HUES64 (cell line): Measurements from ENCODE around the gene GSTM2.
"Not testable (repeated sequence)": the region's sequence is repeated elsewhere in the genome, so short reads cannot be mapped to it uniquely, and the experiment has no call there.

Experiments
- H3K27ac ChIP-seq: 2 replicates; pipeline ENCODE4 v1.7.0; 2013; ENCODE audit warnings: low read depth, low read length, inconsistent platforms
- H3K27me3 ChIP-seq: 2 replicates; pipeline ENCODE4 v1.6.1; 2013; ENCODE audit warnings: mild to moderate bottlenecking, low read length; ENCODE audit not compliant: insufficient read depth
- H3K36me3 ChIP-seq: 2 replicates; pipeline ENCODE4 v1.6.1; 2013; ENCODE audit warnings: mild to moderate bottlenecking, low read length; ENCODE audit not compliant: insufficient read depth
- H3K4me1 ChIP-seq: 2 replicates; pipeline ENCODE4 v1.6.1; 2013; ENCODE audit warnings: mild to moderate bottlenecking, low read length, moderate library complexity; ENCODE audit not compliant: insufficient read depth
- H3K4me3 ChIP-seq: 2 replicates; pipeline ENCODE4 v1.5.1; 2013; ENCODE audit warnings: mild to moderate bottlenecking, low read length, moderate library complexity
- H3K9ac ChIP-seq: 2 replicates; pipeline ENCODE4 v1.6.1; 2013; ENCODE audit warnings: mild to moderate bottlenecking, low read depth, low read length
- H3K9me3 ChIP-seq: 2 replicates; pipeline ENCODE4 v1.6.1; 2013; ENCODE audit warnings: low read depth, low read length; ENCODE audit not compliant: insufficient read depth
- WGBS: fragments of 150-250, 120-280 bp; methylation state at CpG from one replicate; pipeline ENCODE4 v1.1.7; 2013; ENCODE audit warnings: missing lambda C conversion rate; 5-methylcytosine and 5-hydroxymethylcytosine counted together

GSTM2 gene

DNA sequence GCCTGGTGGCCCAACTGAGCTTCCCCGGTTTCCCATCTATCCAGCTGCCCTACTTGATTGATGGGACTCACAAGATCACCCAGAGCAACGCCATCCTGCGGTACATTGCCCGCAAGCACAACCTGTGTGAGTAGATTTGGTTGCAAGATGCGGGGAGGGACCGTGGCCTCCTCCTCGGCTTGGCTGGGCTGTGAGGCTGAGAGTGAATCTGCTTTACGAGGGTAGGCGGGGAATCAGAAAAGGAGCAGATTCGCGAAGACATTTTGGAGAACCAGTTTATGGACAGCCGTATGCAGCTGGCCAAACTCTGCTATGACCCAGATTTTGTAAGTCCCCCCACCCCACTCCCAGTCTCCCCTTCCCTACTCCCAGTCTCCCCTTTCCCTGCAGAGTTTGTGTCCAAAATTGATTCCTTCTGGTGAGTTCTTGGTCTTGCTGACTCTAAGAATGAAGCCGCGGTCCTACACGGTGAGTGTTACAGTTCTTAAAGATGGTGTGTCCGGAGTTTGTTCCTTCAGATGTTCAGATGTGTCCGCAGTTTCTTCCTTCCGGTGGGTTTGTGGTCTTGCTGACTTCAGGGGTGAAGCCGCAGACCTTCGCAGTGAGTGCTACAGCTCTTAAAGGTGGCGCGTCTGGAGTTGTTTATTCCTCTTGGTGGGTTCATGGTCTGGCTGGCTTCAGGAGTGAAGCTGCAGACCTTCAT is 1.5 kb downstream of the GSTM2 start:
- no peak overlapping the region for H3K9ac ChIP-seq
- no peak overlapping the region for H3K4me3 ChIP-seq
- 93% methylated on average over 22 of the region's 22 CpGs for WGBS
- no peaks in the 10 kb centered on the region for H3K36me3 ChIP-seq
- H3K4me1 ChIP-seq: peaks cover 7% of the 10 kb centered on the region
- no peaks in the 10 kb centered on the region for H3K9me3 ChIP-seq
- no peak overlapping the region for H3K27ac ChIP-seq
- no peaks in the 10 kb centered on the region for H3K27me3 ChIP-seq

DNA sequence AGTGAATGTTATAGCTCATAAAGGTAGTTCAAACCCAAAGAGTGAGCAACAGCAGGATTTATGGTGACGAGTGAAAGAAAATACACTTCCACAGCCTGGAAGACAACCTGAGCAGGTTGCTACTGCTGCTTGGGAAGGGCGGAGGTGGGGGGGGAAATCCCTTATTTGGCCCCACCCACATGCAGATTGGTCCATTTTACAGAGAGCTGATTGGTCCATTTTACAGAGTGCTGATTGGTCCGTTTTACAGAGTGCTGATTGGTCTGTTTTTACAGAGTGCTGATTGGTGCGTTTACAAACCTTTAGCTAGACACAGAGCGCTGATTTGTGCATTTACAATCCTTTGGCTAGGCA is 2.1 kb downstream of the GSTM2 start:
- not testable (repeated sequence) for H3K4me3 ChIP-seq, H3K27me3 ChIP-seq, H3K36me3 ChIP-seq, H3K4me1 ChIP-seq, H3K9ac ChIP-seq, H3K27ac ChIP-seq, H3K9me3 ChIP-seq
- 92% methylated on average over 4 of the region's 5 CpGs for WGBS

DNA sequence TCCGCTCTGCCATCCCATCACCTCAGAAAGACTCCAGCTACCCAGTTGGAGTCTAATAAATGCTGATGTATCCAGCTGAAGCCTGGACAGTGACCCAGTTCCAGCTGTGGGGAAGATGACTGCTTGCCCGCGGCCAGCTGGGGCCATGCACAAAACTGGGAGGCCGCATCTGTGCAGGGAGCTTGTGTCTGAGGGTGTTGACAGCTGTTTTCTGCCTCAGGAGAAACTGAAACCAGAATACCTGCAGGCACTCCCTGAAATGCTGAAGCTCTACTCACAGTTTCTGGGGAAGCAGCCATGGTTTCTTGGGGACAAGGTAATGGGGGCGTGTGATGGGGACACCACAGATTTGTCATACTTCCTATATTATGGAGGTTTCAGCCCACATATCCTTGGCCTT is 3.2 kb downstream of the GSTM2 start:
- Histone ChIP-seq H3K36me3 (no peaks in the 10 kb centered on the region), H3K27me3 (no peaks in the 10 kb centered on the region), H3K9ac (no peak overlapping the region), H3K4me3 (no peak overlapping the region), H3K27ac (no peak overlapping the region), H3K4me1 (peaks cover 7% of the 10 kb centered on the region), H3K9me3 (no peaks in the 10 kb centered on the region)
- WGBS: 91% methylated on average over 5 of the region's 5 CpGs

DNA sequence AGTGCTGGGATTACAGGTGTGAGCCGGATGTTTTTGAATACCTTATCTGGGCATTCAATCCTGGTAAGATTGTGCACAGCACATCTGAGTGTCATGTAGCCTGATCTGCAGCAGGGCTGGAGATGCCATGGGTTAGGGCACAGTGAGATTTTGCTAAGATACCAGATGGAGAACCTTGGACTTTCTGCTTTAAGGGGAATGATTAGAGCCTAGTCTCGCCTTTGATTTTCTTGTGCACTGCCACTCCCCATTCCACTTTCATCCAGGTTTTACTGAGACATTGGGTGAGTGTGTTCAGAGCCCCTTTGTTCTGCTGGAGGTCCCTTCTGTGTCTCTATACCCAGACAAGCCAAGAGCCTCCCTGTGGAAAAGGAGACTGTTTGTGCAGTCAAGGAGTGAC is 6.0 kb downstream of the GSTM2 start:
- H3K27ac ChIP-seq, H3K9ac ChIP-seq, H3K27me3 ChIP-seq, H3K9me3 ChIP-seq, H3K4me1 ChIP-seq, H3K36me3 ChIP-seq, H3K4me3 ChIP-seq: not testable (repeated sequence)
- WGBS: 93% methylated on average over 1 of the region's 2 CpGs

DNA sequence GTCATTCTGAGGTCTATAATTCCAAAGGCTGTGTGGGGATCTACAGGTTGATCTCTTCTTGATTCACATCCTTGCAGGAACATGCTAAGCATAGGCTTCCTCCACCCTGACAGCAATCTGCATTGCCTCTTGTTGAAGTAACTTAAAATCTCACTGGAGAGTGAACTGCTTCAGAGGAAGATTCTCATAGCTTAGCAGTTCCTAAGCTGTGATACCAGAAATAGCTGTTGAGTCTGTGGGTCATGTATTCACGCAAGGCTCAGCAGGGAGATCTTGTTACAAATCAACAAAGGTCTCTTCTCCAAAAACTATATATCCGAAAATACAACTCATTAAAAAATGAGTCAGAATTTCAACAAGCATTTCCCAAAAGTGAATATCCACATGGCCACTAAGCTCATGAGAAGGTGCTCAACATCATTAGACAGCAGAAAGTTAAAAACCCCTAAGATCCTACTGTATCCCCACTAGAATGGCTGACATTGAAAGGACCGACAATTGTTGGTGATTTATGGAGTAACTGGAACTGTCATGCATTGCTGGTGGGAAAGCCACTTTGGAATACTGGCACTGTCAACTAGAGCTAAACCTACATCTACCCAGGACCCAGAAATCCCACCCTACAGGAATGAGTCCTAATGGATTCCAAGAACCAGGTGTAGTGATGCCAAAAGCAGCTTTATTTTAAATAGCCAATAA is 9.0 kb downstream of the GSTM2 start:
- whole genome bisulfite sequencing: 84% methylated on average over 2 of the region's 3 CpGs
- H3K36me3 ChIP-seq, H3K9me3 ChIP-seq, H3K4me3 ChIP-seq, H3K4me1 ChIP-seq, H3K27ac ChIP-seq, H3K9ac ChIP-seq, H3K27me3 ChIP-seq: not testable (repeated sequence)

DNA sequence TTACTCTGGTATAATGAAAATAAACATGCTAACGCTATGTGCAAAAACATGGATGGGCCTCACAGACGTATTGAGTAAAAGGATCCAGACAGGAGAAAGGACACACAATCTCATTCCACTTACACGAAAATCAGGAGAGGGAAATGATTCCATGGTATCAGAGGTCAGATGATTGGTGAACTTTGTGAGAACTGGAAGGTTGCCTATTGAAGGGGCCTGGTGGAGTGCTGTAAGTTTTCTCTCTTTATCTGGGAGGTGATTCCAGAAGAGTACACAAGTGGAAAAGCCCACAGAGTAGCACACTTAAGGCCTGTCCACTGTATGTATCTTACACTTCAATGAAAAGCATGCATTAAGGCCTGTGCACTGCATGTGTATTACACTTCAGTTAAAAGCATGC is 9.6 kb downstream of the GSTM2 start:
- WGBS: 90% methylated on average over 2 of the region's 3 CpGs

DNA sequence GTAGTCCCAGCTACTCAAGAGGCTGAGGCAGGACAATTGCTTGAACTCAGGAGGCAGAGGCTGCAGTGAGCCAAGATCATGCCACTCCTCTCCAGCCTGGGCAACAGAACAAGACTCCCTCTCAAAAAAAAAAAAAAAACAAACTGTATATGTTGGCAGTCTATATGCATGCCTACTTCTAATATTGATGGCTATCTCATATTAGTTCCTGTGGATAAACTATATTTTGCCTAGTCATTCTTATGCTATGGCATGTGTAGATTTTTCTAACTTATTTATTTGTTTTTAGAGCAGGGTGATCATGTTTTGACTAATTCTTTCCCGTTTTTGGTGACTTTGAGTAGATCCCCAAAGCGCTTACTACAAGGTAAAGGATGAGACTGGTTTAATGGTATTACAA is 10.8 kb downstream of the GSTM2 start:
- H3K27me3 ChIP-seq, H3K27ac ChIP-seq, H3K9ac ChIP-seq, H3K4me3 ChIP-seq, H3K4me1 ChIP-seq, H3K36me3 ChIP-seq, H3K9me3 ChIP-seq: not testable (repeated sequence)
- 92% methylated on average over 2 of the region's 2 CpGs for WGBS

More for the DNA sequence above, 9.6 kb downstream of the GSTM2 start:
- Histone ChIP-seq H3K27ac (no peak overlapping the region), H3K4me3 (no peak overlapping the region), H3K9me3 (no peaks in the 10 kb centered on the region), H3K9ac (no peak overlapping the region), H3K36me3 (no peaks in the 10 kb centered on the region), H3K27me3 (no peaks in the 10 kb centered on the region), H3K4me1 (no peaks in the 10 kb centered on the region)

DNA sequence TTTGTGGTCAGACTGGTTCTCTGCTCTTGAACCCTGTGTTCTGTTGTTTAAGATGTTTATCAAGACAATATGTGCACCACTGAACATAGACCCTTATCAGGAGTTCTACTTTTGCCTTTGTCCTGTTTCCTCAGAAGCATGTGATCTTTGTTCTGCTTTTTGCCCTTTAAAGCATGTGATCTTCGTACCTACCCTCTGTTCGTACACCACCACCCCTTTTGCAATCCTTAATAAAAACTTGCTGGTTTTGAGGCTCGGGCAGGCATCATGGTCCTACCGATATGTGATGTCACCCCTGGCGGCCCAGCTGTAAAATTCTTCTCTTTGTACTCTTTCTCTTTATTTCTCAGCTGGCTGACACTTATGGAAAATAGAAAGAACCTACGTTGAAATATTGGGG is 16.9 kb downstream of the GSTM2 start:
- H3K9me3 ChIP-seq, H3K4me1 ChIP-seq, H3K36me3 ChIP-seq, H3K27me3 ChIP-seq, H3K4me3 ChIP-seq, H3K27ac ChIP-seq, H3K9ac ChIP-seq: not testable (repeated sequence)
- WGBS: no CpG with 5 or more reads among the region's 6 CpGs

DNA sequence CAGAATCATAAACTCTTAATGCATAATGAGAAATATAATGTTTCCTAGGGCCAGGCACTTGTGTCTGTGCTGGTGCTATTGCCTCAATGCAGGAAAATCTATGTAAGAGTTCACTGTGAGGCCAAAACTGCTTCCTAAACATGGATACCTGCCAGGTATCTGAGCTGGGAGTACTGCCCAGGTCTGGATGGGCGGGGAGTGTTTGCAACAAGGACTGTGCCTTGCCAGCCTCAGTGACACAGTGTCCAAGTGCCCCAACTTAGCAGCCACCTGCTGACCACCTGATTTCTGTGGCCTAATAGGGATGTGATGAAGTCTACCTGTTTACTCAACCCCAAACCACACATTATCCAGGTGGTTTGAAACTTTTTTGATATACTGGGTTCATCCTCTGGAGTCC is 17.5 kb downstream of the GSTM2 start:
- not testable (repeated sequence) for H3K27me3 ChIP-seq, H3K36me3 ChIP-seq, H3K9me3 ChIP-seq, H3K4me3 ChIP-seq, H3K9ac ChIP-seq, H3K4me1 ChIP-seq, H3K27ac ChIP-seq
- WGBS: no CpG with 5 or more reads among the region's 1 CpG

DNA sequence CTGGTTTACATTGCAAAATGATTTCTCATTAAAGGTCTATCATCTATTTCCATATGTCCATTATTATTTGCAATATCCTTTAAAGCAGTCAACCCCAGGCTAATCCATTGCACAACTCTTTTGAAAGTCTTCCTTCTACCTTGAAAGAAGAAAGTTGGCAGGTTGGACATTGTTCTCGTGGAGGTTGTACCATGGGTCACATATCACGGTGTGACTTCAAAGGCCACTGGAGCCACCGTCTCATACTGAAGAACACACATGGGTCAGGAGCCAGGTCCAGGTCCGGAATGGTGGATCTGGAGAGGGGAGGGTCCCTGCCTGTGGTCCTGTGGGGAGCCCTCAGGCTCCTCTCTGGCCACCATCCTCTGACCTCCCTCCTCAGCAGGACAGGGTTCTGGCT is 18.0 kb downstream of the GSTM2 start:
- not testable (repeated sequence) for H3K27ac ChIP-seq, H3K27me3 ChIP-seq, H3K4me3 ChIP-seq, H3K9ac ChIP-seq, H3K9me3 ChIP-seq, H3K4me1 ChIP-seq, H3K36me3 ChIP-seq
- no CpG with 5 or more reads among the region's 4 CpGs for WGBS

DNA sequence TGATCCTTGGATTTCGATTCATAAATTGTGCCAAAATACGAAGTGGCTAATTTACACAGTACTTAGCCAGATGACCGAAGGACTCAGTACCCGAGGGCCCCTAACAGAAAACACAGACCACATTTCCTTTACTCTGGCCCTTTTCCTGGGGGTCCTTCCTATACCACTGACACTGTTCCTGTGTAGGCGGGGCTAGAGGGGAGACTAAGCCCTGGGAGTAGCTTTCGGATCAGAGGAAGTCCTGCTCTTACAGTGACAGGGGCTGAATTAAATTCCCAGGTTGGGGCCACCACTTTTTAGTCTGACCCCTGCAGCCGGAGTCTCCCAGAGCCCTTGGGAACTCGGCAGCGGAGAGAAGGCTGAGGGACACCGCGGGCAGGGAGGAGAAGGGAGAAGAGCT is 19.3 kb downstream of the GSTM2 start:
- H3K9ac ChIP-seq, H3K4me3 ChIP-seq, H3K36me3 ChIP-seq, H3K9me3 ChIP-seq, H3K27me3 ChIP-seq, H3K27ac ChIP-seq, H3K4me1 ChIP-seq: not testable (repeated sequence)
- WGBS: 100% methylated on average over 4 of the region's 11 CpGs
